HEK293T (cell line): ENCODE results near the gene MAST4.

Source experiments
- ARNT ChIP-seq: fragments of 450-650 bp; IDR thresholded peaks from 2 replicates; pipeline ENCODE4 v1.6.1; 2017; ENCODE audit warnings: mild to moderate bottlenecking
- BHLHE40 ChIP-seq: fragments of 450-650 bp; IDR thresholded peaks from 2 replicates; pipeline ENCODE4 v1.6.1; 2016; ENCODE audit warnings: mild to moderate bottlenecking, moderate library complexity, borderline replicate concordance
- CTBP1 ChIP-seq: fragments of 450-650 bp; IDR thresholded peaks from 2 replicates; pipeline ENCODE4 v1.6.1; 2016; ENCODE audit warnings: borderline replicate concordance
- ELF4 ChIP-seq: fragments of 450-650 bp; IDR thresholded peaks from 2 replicates; pipeline ENCODE4 v1.6.1; 2017; ENCODE audit warnings: antibody characterized with exemption
- FOXA1 ChIP-seq: fragments of 450-650 bp; IDR thresholded peaks from 2 replicates; pipeline ENCODE4 v1.6.1; 2016; ENCODE audit warnings: mild to moderate bottlenecking
- FOXK2 ChIP-seq: fragments of 450-650 bp; IDR thresholded peaks from 2 replicates; pipeline ENCODE4 v1.6.1; 2016; ENCODE audit warnings: mild to moderate bottlenecking
- FOXM1 ChIP-seq: fragments of 450-650 bp; IDR thresholded peaks from 2 replicates; pipeline ENCODE4 v1.6.1; 2017; ENCODE audit warnings: mild to moderate bottlenecking, borderline replicate concordance
- HDGF ChIP-seq: fragments of 450-650 bp; IDR thresholded peaks from 2 replicates; pipeline ENCODE4 v1.6.1; 2017; ENCODE audit warnings: antibody characterized with exemption, borderline replicate concordance
- SP1 ChIP-seq: fragments of 450-650 bp; IDR thresholded peaks from 2 replicates; pipeline ENCODE4 v1.6.1; 2017
- SUZ12 ChIP-seq: fragments of 450-650 bp; IDR thresholded peaks from 2 replicates; pipeline ENCODE4 v1.6.1; 2016; ENCODE audit warnings: mild to moderate bottlenecking
- ZNF384 ChIP-seq: fragments of 450-650 bp; IDR thresholded peaks from 2 replicates; pipeline ENCODE4 v1.6.1; 2016
- TF ChIP-seq, protein P1 (sequence below): fragments of 450-650 bp; IDR thresholded peaks from 2 replicates; pipeline ENCODE4 v1.6.1; 2016

DNA sequence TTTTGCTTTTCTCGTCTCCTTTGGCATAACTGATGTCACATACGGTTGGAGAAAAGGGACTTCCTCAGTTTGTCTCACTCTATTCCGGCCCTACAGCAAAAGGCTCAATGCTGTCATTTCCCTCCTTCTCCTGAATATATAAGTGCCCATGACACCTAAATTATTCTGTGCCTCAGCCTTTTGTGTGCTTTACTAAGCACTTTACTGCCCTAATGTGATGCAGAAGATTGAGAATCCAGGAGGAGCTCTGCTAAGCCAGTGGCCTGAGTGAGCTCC, 592.8 kb downstream of the MAST4 start:
- TF ChIP-seq, protein P1, sequence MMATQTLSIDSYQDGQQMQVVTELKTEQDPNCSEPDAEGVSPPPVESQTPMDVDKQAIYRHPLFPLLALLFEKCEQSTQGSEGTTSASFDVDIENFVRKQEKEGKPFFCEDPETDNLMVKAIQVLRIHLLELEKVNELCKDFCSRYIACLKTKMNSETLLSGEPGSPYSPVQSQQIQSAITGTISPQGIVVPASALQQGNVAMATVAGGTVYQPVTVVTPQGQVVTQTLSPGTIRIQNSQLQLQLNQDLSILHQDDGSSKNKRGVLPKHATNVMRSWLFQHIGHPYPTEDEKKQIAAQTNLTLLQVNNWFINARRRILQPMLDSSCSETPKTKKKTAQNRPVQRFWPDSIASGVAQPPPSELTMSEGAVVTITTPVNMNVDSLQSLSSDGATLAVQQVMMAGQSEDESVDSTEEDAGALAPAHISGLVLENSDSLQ, result no peak
- TF ChIP-seq BHLHE40, result no peak
- no peak for TF ChIP-seq ARNT
- no peak for TF ChIP-seq FOXM1
- no peak for TF ChIP-seq CTBP1
- TF ChIP-seq FOXA1, result no peak
- TF ChIP-seq SP1, result no peak
- TF ChIP-seq FOXK2, result no peak
- TF ChIP-seq HDGF, result no peak
- no peak for TF ChIP-seq SUZ12
- TF ChIP-seq ELF4, result no peak
- TF ChIP-seq ZNF384, result no peak
